Common myeloid progenitor, CD34-positive (primary cell): ENCODE results near the gene MAPT.
A peak's percentile ranks its signal among the peaks of the same experiment; 100 is the strongest.

ENCODE experiments used
- CTCF ChIA-PET: fragments of 350-600 bp; sonication (Branson Sonifier 250); formaldehyde crosslinking; loops from one replicate; lab custom pipeline; 2021; ENCODE audit warnings: antibody characterized with exemption; lab: Charles Lee
- POLR2A ChIA-PET: fragments of 350-600 bp; sonication (Branson Sonifier 250); formaldehyde crosslinking; loops from one replicate; lab custom pipeline; 2021; ENCODE audit warnings: antibody characterized with exemption; lab: Charles Lee
- DNase-seq, 3 donors: peaks; one replicate each; pipeline versions ENCODE4 v3.0.0 to v3.0.0-alpha.2; 2013
- H3K27ac ChIP-seq, 2 experiments: 1 replicate in 1 of 2; 2 replicates in 1 of 2; pipeline ENCODE4 v1.7.0; 2013; ENCODE audit warnings: inconsistent platforms in 2 of 2, low read length in 2 of 2, mild to moderate bottlenecking in 2 of 2, low read depth in 1 of 2, moderate library complexity in 1 of 2; ENCODE audit not compliant: severe bottlenecking in 2 of 2, insufficient read depth in 1 of 2, poor library complexity in 1 of 2
- H3K27me3 ChIP-seq, 5 experiments: replicated peaks in 2 of 5; 1 replicate in 3 of 5; 2 replicates in 2 of 5; pipeline versions ENCODE4 v1.6.1 to v1.7.0; 2013; ENCODE audit warnings: low read length in 4 of 5, mild to moderate bottlenecking in 2 of 5, moderate library complexity in 2 of 5, inconsistent platforms in 1 of 5; ENCODE audit not compliant: insufficient read depth in 5 of 5, control insufficient read depth in 4 of 5
- H3K36me3 ChIP-seq, 4 experiments: 1 replicate in 2 of 4; 2 replicates in 2 of 4; pipeline versions ENCODE4 v1.6.1 to v1.7.0; 2013; ENCODE audit warnings: low read length in 3 of 4, control low read depth in 1 of 4, mild to moderate bottlenecking in 1 of 4; ENCODE audit not compliant: control insufficient read depth in 4 of 4, insufficient read depth in 4 of 4
- H3K4me1 ChIP-seq, 4 experiments: 1 replicate in 3 of 4; 2 replicates in 1 of 4; pipeline versions ENCODE4 v1.6.1 to v1.7.1; 2013; ENCODE audit warnings: low read length in 3 of 4, mild to moderate bottlenecking in 3 of 4, control low read depth in 1 of 4, inconsistent platforms in 1 of 4, moderate library complexity in 1 of 4; ENCODE audit not compliant: control insufficient read depth in 4 of 4, insufficient read depth in 4 of 4; ENCODE audit errors: control extremely low read depth in 1 of 4
- H3K4me3 ChIP-seq, 7 experiments: 1 replicate in 4 of 7; 2 replicates in 3 of 7; pipeline versions ENCODE4 v1.5.1 to v1.7.0; 2013; ENCODE audit warnings: mild to moderate bottlenecking in 7 of 7, low read length in 6 of 7, moderate library complexity in 6 of 7, inconsistent platforms in 2 of 7, low read depth in 2 of 7, control low read depth in 1 of 7; ENCODE audit not compliant: insufficient read depth in 4 of 7, control insufficient read depth in 1 of 7; ENCODE audit errors: extremely low read depth in 1 of 7
- H3K9me3 ChIP-seq, 5 experiments: 1 replicate in 4 of 5; 2 replicates in 1 of 5; pipeline versions ENCODE4 v1.6.1 to v1.7.1; 2013; ENCODE audit warnings: low read length in 4 of 5, mild to moderate bottlenecking in 2 of 5, inconsistent platforms in 1 of 5, low read depth in 1 of 5, moderate library complexity in 1 of 5; ENCODE audit not compliant: control insufficient read depth in 4 of 5, insufficient read depth in 2 of 5; ENCODE audit errors: control extremely low read depth in 1 of 5
- WGBS: methylation state at CpG from one replicate; pipeline ENCODE4 v1.1.5; 2013; ENCODE audit not compliant: insufficient coverage; 5-methylcytosine and 5-hydroxymethylcytosine counted together

MAPT gene

GRCh38 chr17:46028374-46028773 lies 134.0 kb downstream of the MAPT start:
- POLR2A ChIA-PET: no interaction called here
- peaks cover 4 to 77% (median 47%) of the 10 kb centered on the region in 4 experiments for H3K36me3 ChIP-seq

GRCh38 chr17:46028981-46029565 lies 134.7 kb downstream of the MAPT start:
- Histone ChIP-seq H3K9me3 (no peaks in the 10 kb centered on the region), H3K4me1 (peaks cover 0 to 16% (median 5%) of the 10 kb centered on the region in 4 experiments), H3K4me3 (no peak overlapping the region), H3K27me3 (no peaks in the 10 kb centered on the region), H3K27ac (no peak overlapping the region), H3K36me3 (peaks cover 7 to 84% (median 54%) of the 10 kb centered on the region in 4 experiments)
- POLR2A ChIA-PET: interaction anchor here (0.6 kb wide), 1 partner anchor 13 kb away, joined by 3 read pairs; no protein-coding TSS in a partner anchor
- CTCF ChIA-PET: interaction anchor here (0.6 to 1.9 kb wide), 3 partner anchors 14 to 30 kb away, joined by 3 to 8 read pairs (median 3); no protein-coding TSS in a partner anchor
- peak in 1 of 3 donors; percentile 22 for DNase-seq
- 83% methylated on average over 3 of the region's 4 CpGs for WGBS

More at GRCh38 chr17:46028374-46028773, 134.0 kb downstream of the MAPT start:
- Histone ChIP-seq H3K4me1 (peaks cover 0 to 16% (median 5%) of the 10 kb centered on the region in 4 experiments), H3K4me3 (no peak overlapping the region), H3K27me3 (no peaks in the 10 kb centered on the region), H3K9me3 (no peaks in the 10 kb centered on the region), H3K27ac (no peak overlapping the region)
- no peak for DNase-seq
- CTCF ChIA-PET: interaction anchor here (0.9 to 1.9 kb wide), 4 partner anchors 11 to 159 kb away, joined by 3 to 8 read pairs (median 4); no protein-coding TSS in a partner anchor
- WGBS: 100% methylated on average over 2 of the region's 3 CpGs

- POLR2A ChIA-PET: interaction anchor here (0.6 kb wide), 1 partner anchor 13 kb away, joined by 3 read pairs; no protein-coding TSS in a partner anchor
Measured at GRCh38 chr17:46029627-46030026, 135.3 kb downstream of the MAPT start.

GRCh38 chr17:46030752-46031151 lies 136.4 kb downstream of the MAPT start:
- Histone ChIP-seq H3K9me3 (no peaks in the 10 kb centered on the region), H3K4me3 (no peak overlapping the region), H3K27me3 (no peaks in the 10 kb centered on the region), H3K36me3 (peaks cover 17 to 92% (median 62%) of the 10 kb centered on the region in 4 experiments), H3K27ac (no peak overlapping the region), H3K4me1 (peaks cover 0 to 19% (median 5%) of the 10 kb centered on the region in 4 experiments)
- ChIA-PET POLR2A (no interaction called here), CTCF (interaction anchor here (1.0 to 1.1 kb wide), 2 partner anchors 9 to 13 kb away, joined by 3 to 4 read pairs; no protein-coding TSS in a partner anchor)
- WGBS: 100% methylated on average over 2 of the region's 3 CpGs
- no peak for DNase-seq

More at GRCh38 chr17:46029627-46030026, 135.3 kb downstream of the MAPT start:
- no peak for DNase-seq
- peaks cover 0 to 16% (median 5%) of the 10 kb centered on the region in 4 experiments for H3K4me1 ChIP-seq
- H3K36me3 ChIP-seq: peaks cover 9 to 89% (median 60%) of the 10 kb centered on the region in 4 experiments
- CTCF ChIA-PET: interaction anchor here (0.6 to 1.1 kb wide), 2 partner anchors 15 to 29 kb away, joined by 3 read pairs; no protein-coding TSS in a partner anchor
- H3K9me3 ChIP-seq: no peaks in the 10 kb centered on the region
- no peak overlapping the region for H3K4me3 ChIP-seq
- no peak overlapping the region for H3K27ac ChIP-seq
- H3K27me3 ChIP-seq: no peaks in the 10 kb centered on the region
- WGBS: 100% methylated on average over 5 of the region's 6 CpGs

- CTCF ChIA-PET: interaction anchor here (1.0 to 1.1 kb wide), 2 partner anchors 9 to 12 kb away, joined by 3 to 4 read pairs; no protein-coding TSS in a partner anchor
Measured at GRCh38 chr17:46031440-46031839, 137.1 kb downstream of the MAPT start.

GRCh38 chr17:46031920-46032319 lies 137.6 kb downstream of the MAPT start:
- H3K27ac ChIP-seq: no peak overlapping the region
- no peak overlapping the region for H3K4me3 ChIP-seq
- WGBS: 96% methylated on average over 5 of the region's 8 CpGs
- peaks cover 22 to 89% (median 70%) of the 10 kb centered on the region in 4 experiments for H3K36me3 ChIP-seq
- H3K4me1 ChIP-seq: peaks cover 0 to 14% (median 5%) of the 10 kb centered on the region in 4 experiments
- DNase-seq: no peak
- CTCF ChIA-PET: interaction anchor here (0.8 to 1.0 kb wide), 2 partner anchors 12 kb away, joined by 3 read pairs; no protein-coding TSS in a partner anchor
- no peaks in the 10 kb centered on the region for H3K27me3 ChIP-seq
- POLR2A ChIA-PET: interaction anchor here (0.5 to 0.7 kb wide), 3 partner anchors 31 to 253 kb away, joined by 3 to 5 read pairs (median 4); no protein-coding TSS in a partner anchor
- H3K9me3 ChIP-seq: no peaks in the 10 kb centered on the region

More at GRCh38 chr17:46031440-46031839, 137.1 kb downstream of the MAPT start:
- WGBS: 97% methylated on average over 12 of the region's 16 CpGs
- no peaks in the 10 kb centered on the region for H3K9me3 ChIP-seq
- no peaks in the 10 kb centered on the region for H3K27me3 ChIP-seq
- DNase-seq: no peak
- H3K4me3 ChIP-seq: no peak overlapping the region
- peaks cover 0 to 19% (median 5%) of the 10 kb centered on the region in 4 experiments for H3K4me1 ChIP-seq
- H3K27ac ChIP-seq: no peak overlapping the region
- peaks cover 21 to 93% (median 67%) of the 10 kb centered on the region in 4 experiments for H3K36me3 ChIP-seq
- POLR2A ChIA-PET: interaction anchor here (0.7 kb wide), 1 partner anchor 160 kb away, joined by 4 read pairs; no protein-coding TSS in a partner anchor
